WTC11 (cell line): ENCODE measurements around the gene MLH3. TPM values are rescaled to one million over a fixed set of nuclear protein-coding genes. Genes with fewer than 3 reads are reported as not detected.

Experiments
- ATAC-seq: fragments of 200-7000 bp; cut with Tn5 transposase; 2 replicates; pipeline ENCODE4 v1.10.0; 2021; ENCODE audit warnings: mild to moderate bottlenecking, moderate library complexity
- CTCF ChIA-PET: fragments of 300-600 bp; sonication (Branson Sonifier 250); formaldehyde crosslinking; loops from one replicate; lab custom pipeline; 2021; ENCODE audit warnings: antibody characterized with exemption; lab: Charles Lee
- POLR2A ChIA-PET: fragments of 350-600 bp; sonication (Branson Sonifier 250); formaldehyde crosslinking; loops from one replicate; lab custom pipeline; 2021; ENCODE audit warnings: antibody characterized with exemption; lab: Charles Lee
- DNase-seq: peaks from one replicate; pipeline ENCODE4 v3.0.0; 2021; ENCODE audit warnings: low spot score
- H3K27ac Mint-ChIP-seq: 2 replicates; pipeline ENCODE4 v1.8.0; 2021; ENCODE audit warnings: mixed read lengths
- H3K27me3 Mint-ChIP-seq: 2 replicates; pipeline ENCODE4 v1.8.0; 2021; ENCODE audit warnings: low read depth, mild to moderate bottlenecking, moderate library complexity, mixed read lengths
- H3K36me3 Mint-ChIP-seq: 2 replicates; pipeline ENCODE4 v1.8.0; 2021; ENCODE audit warnings: mixed read lengths
- H3K4me1 Mint-ChIP-seq: 2 replicates; pipeline ENCODE4 v1.8.0; 2022; ENCODE audit warnings: mixed read lengths
- H3K4me3 Mint-ChIP-seq: 2 replicates; pipeline ENCODE4 v1.8.0; 2021; ENCODE audit warnings: mild to moderate bottlenecking, moderate library complexity, mixed read lengths
- H3K9me3 Mint-ChIP-seq: 2 replicates; pipeline ENCODE4 v1.8.0; 2021; ENCODE audit warnings: mixed read lengths
- CDX4 ChIP-seq: fragments of 250-450 bp; sonication (Bioruptor Pico); IDR thresholded peaks from 2 replicates; pipeline ENCODE4 v1.9.0; 2021; ENCODE audit warnings: moderate library complexity, mild to moderate bottlenecking, inconsistent platforms, borderline replicate concordance
- EMX1 ChIP-seq: fragments of 250-450 bp; sonication (Bioruptor Pico); IDR thresholded peaks from 2 replicates; pipeline ENCODE4 v1.8.0; 2021; ENCODE audit warnings: mild to moderate bottlenecking
- GRHL2 ChIP-seq: fragments of 250-450 bp; sonication (Bioruptor Pico); IDR thresholded peaks from 2 replicates; pipeline ENCODE4 v1.8.0; 2022; ENCODE audit warnings: mild to moderate bottlenecking, moderate library complexity; ENCODE audit not compliant: insufficient replicate concordance, severe bottlenecking
- JUN ChIP-seq: sonication (generic); formaldehyde crosslinking; IDR thresholded peaks from 2 replicates; pipeline ENCODE4 v1.8.0; 2023; ENCODE audit warnings: mild to moderate bottlenecking, missing genetic modification reagents
- MAX ChIP-seq: sonication (generic); formaldehyde crosslinking; IDR thresholded peaks from 2 replicates; pipeline ENCODE4 v1.8.0; 2022; ENCODE audit warnings: mild to moderate bottlenecking, missing genetic modification reagents
- MLX ChIP-seq: sonication (generic); formaldehyde crosslinking; IDR thresholded peaks from 2 replicates; pipeline ENCODE4 v1.8.1; 2023; ENCODE audit warnings: mild to moderate bottlenecking, missing genetic modification reagents, moderate library complexity
- PRRX2 ChIP-seq: fragments of 250-450 bp; sonication (Bioruptor Pico); IDR thresholded peaks from 2 replicates; pipeline ENCODE4 v1.8.0; 2021; ENCODE audit warnings: mild to moderate bottlenecking
- RORB ChIP-seq: fragments of 250-450 bp; sonication (Bioruptor Pico); IDR thresholded peaks from 2 replicates; pipeline ENCODE4 v1.9.0; 2021; ENCODE audit warnings: mild to moderate bottlenecking
- SMAD4 ChIP-seq: sonication (generic); formaldehyde crosslinking; IDR thresholded peaks from 2 replicates; pipeline ENCODE4 v1.8.0; 2022; ENCODE audit warnings: mild to moderate bottlenecking, missing genetic modification reagents
- SOX15 ChIP-seq: fragments of 250-450 bp; sonication (Bioruptor Pico); IDR thresholded peaks from 2 replicates; pipeline ENCODE4 v1.9.0; 2021; ENCODE audit warnings: mild to moderate bottlenecking
- STAT6 ChIP-seq: sonication (generic); formaldehyde crosslinking; conservative IDR thresholded peaks from 2 replicates; pipeline ENCODE4 v1.8.1; 2023; ENCODE audit warnings: mild to moderate bottlenecking, low read depth, missing genetic modification reagents, moderate library complexity
- TEAD4 ChIP-seq: sonication (generic); formaldehyde crosslinking; IDR thresholded peaks from 2 replicates; pipeline ENCODE4 v1.8.0; 2022; ENCODE audit warnings: mild to moderate bottlenecking, missing genetic modification reagents
- TP53 ChIP-seq: sonication (generic); formaldehyde crosslinking; IDR thresholded peaks from 2 replicates; pipeline ENCODE4 v1.8.1; 2023; ENCODE audit warnings: mild to moderate bottlenecking, missing genetic modification reagents
- USF2 ChIP-seq: sonication (generic); formaldehyde crosslinking; IDR thresholded peaks from 2 replicates; pipeline ENCODE4 v1.8.1; 2023; ENCODE audit warnings: mild to moderate bottlenecking, missing genetic modification reagents, moderate library complexity
- ZMAT4 ChIP-seq: fragments of 250-450 bp; sonication (Bioruptor Pico); IDR thresholded peaks from 2 replicates; pipeline ENCODE4 v1.9.0; 2021; ENCODE audit warnings: mild to moderate bottlenecking
- ZNF263 ChIP-seq: sonication (generic); formaldehyde crosslinking; IDR thresholded peaks from 2 replicates; pipeline ENCODE4 v1.8.1; 2022; ENCODE audit warnings: low read depth, mild to moderate bottlenecking, moderate library complexity, missing genetic modification reagents
- ZNF281 ChIP-seq: sonication (generic); formaldehyde crosslinking; IDR thresholded peaks from 2 replicates; pipeline ENCODE4 v1.8.0; 2023; ENCODE audit warnings: mild to moderate bottlenecking, missing genetic modification reagents
- ZNF425 ChIP-seq: fragments of 250-450 bp; sonication (Bioruptor Pico); conservative IDR thresholded peaks from 2 replicates; pipeline ENCODE4 v1.9.0; 2021; ENCODE audit warnings: mild to moderate bottlenecking
- ZNF671 ChIP-seq: fragments of 250-450 bp; sonication (Bioruptor Pico); IDR thresholded peaks from 2 replicates; pipeline ENCODE4 v1.8.0; 2021; ENCODE audit warnings: mild to moderate bottlenecking
- ZSCAN18 ChIP-seq: fragments of 250-450 bp; sonication (Bioruptor Pico); IDR thresholded peaks from 2 replicates; pipeline ENCODE4 v2.1.2; 2022; ENCODE audit warnings: mild to moderate bottlenecking, moderate library complexity
- total RNA-seq: library from RNA; stranded (reverse); gene quantifications from 3 replicates; pipeline ENCODE4 v1.2.3, GENCODE V29; 2021

MLH3 gene
- total RNA-seq, 1 experiment from 2014 or later = 16.7 TPM

GRCh38 chr14:75040507-75040906 is 10.8 kb downstream of the MLH3 start:
- Mint-ChIP-seq H3K27me3 (no peaks in the 10 kb centered on the region), H3K27ac (no peak overlapping the region), H3K4me1 (no peaks in the 10 kb centered on the region), H3K36me3 (peaks cover 23% of the 10 kb centered on the region), H3K9me3 (no peaks in the 10 kb centered on the region), H3K4me3 (no peak overlapping the region)
- ATAC-seq = no peak
- ChIA-PET CTCF (no interaction called here), POLR2A (no interaction called here)
- no peak for TF ChIP-seq USF2 (CRISPR knock-in tag)
- no peak for DNase-seq

GRCh38 chr14:75032939-75033338 is 18.3 kb downstream of the MLH3 start:
- no peak overlapping the region for H3K27ac Mint-ChIP-seq
- H3K27me3 Mint-ChIP-seq = no peaks in the 10 kb centered on the region
- no peak overlapping the region for H3K4me3 Mint-ChIP-seq
- H3K9me3 Mint-ChIP-seq = no peaks in the 10 kb centered on the region
- ChIA-PET CTCF (interaction anchor here (1.2 kb wide), 1 partner anchor 88 kb away, joined by 3 read pairs; no protein-coding TSS in a partner anchor), POLR2A (interaction anchor here (0.6 kb wide), 1 partner anchor 163 kb away, joined by 4 read pairs; no protein-coding TSS in a partner anchor)
- DNase-seq = no peak
- no peaks in the 10 kb centered on the region for H3K4me1 Mint-ChIP-seq
- H3K36me3 Mint-ChIP-seq = peaks cover 21% of the 10 kb centered on the region
- TF ChIP-seq TP53 = no peak
- no peak for TF ChIP-seq MLX
- TF ChIP-seq JUN (CRISPR knock-in tag) = no peak
- no peak for TF ChIP-seq ZSCAN18 (CRISPR knock-in tag)
- no peak for TF ChIP-seq TEAD4 (CRISPR knock-in tag)
- no peak for TF ChIP-seq PRRX2
- TF ChIP-seq GRHL2 (CRISPR knock-in tag) = no peak
- no peak for TF ChIP-seq SOX15
- no peak for TF ChIP-seq CDX4 (CRISPR knock-in tag)
- TF ChIP-seq ZMAT4 (CRISPR knock-in tag) = no peak
- TF ChIP-seq EMX1 (CRISPR knock-in tag) = no peak
- TF ChIP-seq MAX (CRISPR knock-in tag) = no peak
- TF ChIP-seq ZNF425 (CRISPR knock-in tag) = no peak
- TF ChIP-seq RORB (CRISPR knock-in tag) = no peak
- TF ChIP-seq ZNF263 (CRISPR knock-in tag) = no peak
- TF ChIP-seq, all 79 proteins: peak for 0
- no peak for ATAC-seq

GRCh38 chr14:75030147-75030546 is 21.1 kb downstream of the MLH3 start:
- CTCF ChIA-PET = interaction anchor here (1.3 kb wide), 1 partner anchor 85 kb away, joined by 4 read pairs; no protein-coding TSS in a partner anchor
- ATAC-seq (no peak), DNase-seq (no peak)
- POLR2A ChIA-PET = no interaction called here
- peaks cover 13% of the 10 kb centered on the region for H3K36me3 Mint-ChIP-seq
- no peaks in the 10 kb centered on the region for H3K27me3 Mint-ChIP-seq
- H3K27ac Mint-ChIP-seq = no peak overlapping the region
- H3K9me3 Mint-ChIP-seq = no peaks in the 10 kb centered on the region
- no peak overlapping the region for H3K4me3 Mint-ChIP-seq
- H3K4me1 Mint-ChIP-seq = no peaks in the 10 kb centered on the region
- TF ChIP-seq CDX4 (CRISPR knock-in tag) (no peak), STAT6 (no peak), ZNF671 (CRISPR knock-in tag) (no peak), SMAD4 (CRISPR knock-in tag) (no peak), ZNF281 (CRISPR knock-in tag) (no peak)
